Gastrocnemius medialis (tissue), 4 donors: ENCODE measurements around the gene ADGRD1. TPM values are rescaled to one million over a fixed set of nuclear protein-coding genes. Genes with fewer than 3 reads are reported as not detected.

Experiments used
- ATAC-seq, 2 donors: fragments of 150-250 bp; one replicate each; pipeline ENCODE4 v1.9.1; 2016
- DNase-seq, 2 donors: peaks; one replicate each; pipeline ENCODE4 v3.0.0-alpha.2; 2019
- H3K27ac ChIP-seq, 4 donors: fragments of 200-600 bp; sonication (generic); 1 replicate in 1 of 4; 2 replicates in 3 of 4; pipeline ENCODE4 v1.5.1; 2016 to 2018; ENCODE audit warnings: mild to moderate bottlenecking in 2 of 4, moderate library complexity in 1 of 4
- H3K27me3 ChIP-seq, 3 donors: fragments of 200-600 bp; sonication (generic) in 2 of 3; 1 replicate in 1 of 3; 2 replicates in 2 of 3; pipeline versions ENCODE4 v1.5.1 to v1.6.0; 2016 to 2019; ENCODE audit warnings: mild to moderate bottlenecking in 1 of 3, moderate library complexity in 1 of 3
- H3K36me3 ChIP-seq, 2 donors: fragments of 200-600 bp; sonication (generic) in 1 of 2; one replicate each; pipeline ENCODE4 v1.5.1; 2017 to 2018
- H3K4me1 ChIP-seq, 2 donors: fragments of 200-600 bp; sonication (generic) in 1 of 2; one replicate each; pipeline ENCODE4 v1.5.1; 2016 to 2017; ENCODE audit warnings: mild to moderate bottlenecking in 2 of 2
- H3K4me3 ChIP-seq, 4 donors: fragments of 200-600 bp; sonication (generic) in 3 of 4; 1 replicate in 1 of 4; 2 replicates in 3 of 4; pipeline ENCODE4 v1.5.1; 2016 to 2019; ENCODE audit warnings: mild to moderate bottlenecking in 2 of 4
- H3K9me3 ChIP-seq, 3 donors: fragments of 200-600 bp; sonication (generic) in 2 of 3; 1 replicate in 1 of 3; 2 replicates in 2 of 3; pipeline ENCODE4 v1.5.1; 2016 to 2019
- POLR2A ChIP-seq, 2 donors: fragments of 450-650 bp; IDR thresholded peaks; one replicate each; pipeline ENCODE4 v1.6.1; 2017; ENCODE audit warnings: antibody characterized with exemption in 2 of 2, mild to moderate bottlenecking in 2 of 2, moderate library complexity in 2 of 2
- in situ Hi-C, 4 donors: fragments of 200-750 bp; cut with MboI; loops; one replicate each; pipeline versions ENCODE4 v1.15.0 to v1.8.0; 2017; ENCODE audit warnings: low sequenced_read_pairs in 4 of 4
- intact Hi-C: fragments of 100-400 bp; cut with DNase I; formaldehyde crosslinking; loops from one replicate; pipeline ENCODE4 v1.15.1; 2023; ENCODE audit warnings: low total_unique reads
- total RNA-seq, 4 donors: library from RNA; depleted of rRNA; stranded (reverse); fragments of >200 nt; gene quantifications; one replicate each; pipeline versions ENCODE4 v1.1.0 to v1.2.3, GENCODE V29; 2016
- TF ChIP-seq, protein P1 (sequence below), 5 experiments: fragments of 450-650 bp in 3 of 5; fragments of 200-600 bp in 2 of 5; sonication (generic) in 2 of 5; IDR thresholded peaks in 4 of 5; conservative IDR thresholded peaks in 1 of 5; 1 replicate in 4 of 5; 2 replicates in 1 of 5; pipeline ENCODE4 v1.5.1; 2016 to 2019; ENCODE audit warnings: antibody characterized with exemption in 5 of 5, mild to moderate bottlenecking in 3 of 5, moderate library complexity in 3 of 5

The ADGRD1 gene
- total RNA-seq, 4 donors from 2014 or later = 5.3 to 9.6 (median 8.2) TPM

DNA sequence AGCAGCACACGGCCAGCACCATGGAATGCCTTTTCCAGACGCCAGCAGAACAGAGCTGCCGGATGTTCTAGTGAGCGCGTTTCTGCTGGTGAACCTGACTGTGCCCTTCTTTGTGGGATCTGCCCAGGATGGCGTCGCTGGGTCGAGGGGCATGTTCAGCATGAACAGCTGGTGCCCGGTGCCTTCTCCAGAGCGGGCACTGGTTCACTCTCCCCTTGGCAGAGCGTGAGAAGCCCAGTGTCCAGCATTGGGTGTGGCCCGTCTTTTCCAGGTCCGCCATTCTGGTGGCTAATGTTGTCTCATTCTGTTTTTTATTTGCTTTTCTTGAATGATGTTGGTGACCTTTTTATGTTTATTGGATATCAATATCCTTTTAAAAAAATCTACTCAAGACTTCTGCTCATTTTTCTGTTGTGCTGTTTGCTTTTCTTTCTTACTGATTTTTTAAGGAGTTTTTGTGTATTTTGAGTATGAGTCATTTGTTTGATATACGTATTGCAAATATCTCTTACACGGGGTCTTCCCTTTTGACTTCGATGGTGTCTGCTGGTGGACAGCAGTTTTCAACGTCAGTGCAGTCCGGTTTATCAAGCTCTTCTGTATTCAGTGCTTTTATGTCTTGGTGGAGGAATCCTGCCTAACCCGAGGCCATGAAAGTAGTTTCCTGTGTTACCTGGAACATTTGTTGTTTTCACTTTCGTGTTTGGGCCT is 74.3 kb downstream of the ADGRD1 start:
- ATAC-seq (no peak), DNase-seq (no peak)
- no peak overlapping the region for H3K4me3 ChIP-seq
- no peaks in the 10 kb centered on the region for H3K36me3 ChIP-seq
- TF ChIP-seq, protein P1, sequence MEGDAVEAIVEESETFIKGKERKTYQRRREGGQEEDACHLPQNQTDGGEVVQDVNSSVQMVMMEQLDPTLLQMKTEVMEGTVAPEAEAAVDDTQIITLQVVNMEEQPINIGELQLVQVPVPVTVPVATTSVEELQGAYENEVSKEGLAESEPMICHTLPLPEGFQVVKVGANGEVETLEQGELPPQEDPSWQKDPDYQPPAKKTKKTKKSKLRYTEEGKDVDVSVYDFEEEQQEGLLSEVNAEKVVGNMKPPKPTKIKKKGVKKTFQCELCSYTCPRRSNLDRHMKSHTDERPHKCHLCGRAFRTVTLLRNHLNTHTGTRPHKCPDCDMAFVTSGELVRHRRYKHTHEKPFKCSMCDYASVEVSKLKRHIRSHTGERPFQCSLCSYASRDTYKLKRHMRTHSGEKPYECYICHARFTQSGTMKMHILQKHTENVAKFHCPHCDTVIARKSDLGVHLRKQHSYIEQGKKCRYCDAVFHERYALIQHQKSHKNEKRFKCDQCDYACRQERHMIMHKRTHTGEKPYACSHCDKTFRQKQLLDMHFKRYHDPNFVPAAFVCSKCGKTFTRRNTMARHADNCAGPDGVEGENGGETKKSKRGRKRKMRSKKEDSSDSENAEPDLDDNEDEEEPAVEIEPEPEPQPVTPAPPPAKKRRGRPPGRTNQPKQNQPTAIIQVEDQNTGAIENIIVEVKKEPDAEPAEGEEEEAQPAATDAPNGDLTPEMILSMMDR (IDR thresholded peaks at IDR 0.05 in 4 of 5, conservative IDR thresholded peaks at IDR 0.05 in 1 of 5) = no peak
- TF ChIP-seq POLR2A (IDR thresholded peaks at IDR 0.05) = no peak
- in situ Hi-C loops = no loop called here
- peaks cover 0 to 4% (median 0%) of the 10 kb centered on the region in 3 donors for H3K27me3 ChIP-seq
- no peaks in the 10 kb centered on the region for H3K4me1 ChIP-seq
- H3K27ac ChIP-seq = peak overlapping the region in 1 of 4 donors; percentile 55
- intact Hi-C loops = no loop called here
- no peaks in the 10 kb centered on the region for H3K9me3 ChIP-seq

DNA sequence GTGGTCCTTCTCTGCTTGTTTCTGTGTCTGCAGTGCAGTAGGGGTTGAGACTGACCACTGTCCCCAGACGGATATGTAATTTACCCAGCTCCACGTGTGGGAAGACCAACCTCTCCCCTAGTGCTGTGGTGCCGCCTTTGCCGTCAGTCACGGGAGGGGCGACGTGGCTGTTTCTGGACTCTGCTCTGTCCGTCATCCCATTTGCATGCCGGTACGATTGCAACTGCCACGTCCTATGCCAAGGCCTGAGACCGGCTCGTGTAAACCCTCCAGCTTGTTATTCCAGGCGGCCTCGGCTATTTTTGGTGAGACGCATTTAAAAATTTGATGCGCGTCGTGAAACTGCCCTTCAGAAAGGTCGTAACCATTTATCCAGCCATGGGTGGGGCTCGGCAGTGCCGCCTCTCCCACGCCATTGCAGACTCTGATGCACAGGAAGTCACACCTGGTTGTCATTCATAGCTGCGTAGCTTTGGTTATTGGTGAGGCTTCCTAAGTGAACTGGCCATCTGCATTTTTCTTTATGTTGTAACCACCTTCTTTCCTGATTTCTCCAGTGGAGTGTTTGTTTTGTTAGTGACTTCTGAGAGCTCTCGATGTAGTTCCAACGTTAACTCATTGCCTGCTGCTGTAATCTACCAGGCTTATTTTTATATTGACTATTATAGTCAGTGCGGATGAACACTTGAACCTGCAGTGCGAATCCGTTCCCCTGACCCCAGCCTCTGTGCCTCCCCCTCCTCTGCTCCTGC is 75.1 kb downstream of the ADGRD1 start:
- Histone ChIP-seq H3K4me1 (no peaks in the 10 kb centered on the region), H3K27ac (peak overlapping the region in 1 of 4 donors; percentile 55), H3K27me3 (peaks cover 0 to 4% (median 0%) of the 10 kb centered on the region in 3 donors), H3K9me3 (no peaks in the 10 kb centered on the region), H3K36me3 (no peaks in the 10 kb centered on the region), H3K4me3 (peak overlapping the region in 2 of 4 donors; percentile 9 to 21)
- TF ChIP-seq POLR2A (IDR thresholded peaks at IDR 0.05) = peak in 1 of 2 donors; percentile 13
- TF ChIP-seq, protein P1 (IDR thresholded peaks at IDR 0.05 in 4 of 5, conservative IDR thresholded peaks at IDR 0.05 in 1 of 5) = no peak
- ATAC-seq (peak in 1 of 2 donors; percentile 49), DNase-seq (peak in 1 of 2 donors; percentile 19)
- intact Hi-C loops = no loop called here
- in situ Hi-C loops = no loop called here

DNA sequence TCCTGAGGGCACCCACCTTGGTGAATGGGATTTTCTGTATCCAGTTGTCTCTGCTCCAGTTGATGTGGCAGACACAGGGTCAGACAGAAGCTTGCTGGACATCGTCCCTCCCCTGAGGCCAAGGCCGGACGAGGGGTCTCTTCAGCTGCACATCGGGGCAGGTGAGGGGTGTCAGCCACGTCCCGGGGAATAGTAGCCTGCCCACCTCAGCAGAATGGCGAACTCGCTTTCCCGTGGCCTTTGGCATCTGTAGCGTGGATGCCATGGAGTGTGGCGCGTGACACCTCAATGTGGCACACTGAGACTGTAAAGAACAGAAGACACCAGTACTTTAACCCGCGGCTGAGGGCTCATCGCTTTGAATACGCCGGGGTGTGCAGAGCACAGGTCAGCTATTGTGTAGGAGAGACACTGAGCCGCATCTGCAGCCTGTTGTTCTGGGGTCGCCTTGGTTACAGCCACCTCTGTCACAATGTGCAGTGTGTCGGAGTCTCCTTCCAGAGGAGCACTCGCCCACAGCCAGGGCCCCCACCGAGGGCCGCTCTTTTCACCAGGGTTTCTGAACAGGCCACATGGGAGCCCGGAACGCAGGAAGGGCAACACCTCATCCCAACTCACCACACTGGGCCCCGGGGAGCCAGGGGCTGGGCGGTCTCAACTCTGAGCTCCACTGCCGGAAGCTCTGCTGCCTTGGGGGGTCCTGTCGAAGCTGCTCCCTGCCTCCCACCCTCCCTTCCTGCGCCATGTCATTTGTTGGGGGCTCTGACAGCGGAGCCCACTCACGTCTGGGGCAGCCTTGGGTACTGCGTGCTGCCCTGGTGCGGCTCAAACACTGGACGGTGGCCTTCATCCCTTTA is 77.0 kb downstream of the ADGRD1 start:
- ATAC-seq (no peak), DNase-seq (no peak)
- TF ChIP-seq, protein P1 (IDR thresholded peaks at IDR 0.05 in 4 of 5, conservative IDR thresholded peaks at IDR 0.05 in 1 of 5) = no peak
- no peak for TF ChIP-seq POLR2A (IDR thresholded peaks at IDR 0.05)
- intact Hi-C loops (no loop called here), in situ Hi-C loops (no loop called here)
- Histone ChIP-seq H3K36me3 (no peaks in the 10 kb centered on the region), H3K27ac (no peak overlapping the region), H3K4me3 (no peak overlapping the region), H3K4me1 (no peaks in the 10 kb centered on the region), H3K27me3 (peaks cover 0 to 4% (median 0%) of the 10 kb centered on the region in 3 donors), H3K9me3 (no peaks in the 10 kb centered on the region)

DNA sequence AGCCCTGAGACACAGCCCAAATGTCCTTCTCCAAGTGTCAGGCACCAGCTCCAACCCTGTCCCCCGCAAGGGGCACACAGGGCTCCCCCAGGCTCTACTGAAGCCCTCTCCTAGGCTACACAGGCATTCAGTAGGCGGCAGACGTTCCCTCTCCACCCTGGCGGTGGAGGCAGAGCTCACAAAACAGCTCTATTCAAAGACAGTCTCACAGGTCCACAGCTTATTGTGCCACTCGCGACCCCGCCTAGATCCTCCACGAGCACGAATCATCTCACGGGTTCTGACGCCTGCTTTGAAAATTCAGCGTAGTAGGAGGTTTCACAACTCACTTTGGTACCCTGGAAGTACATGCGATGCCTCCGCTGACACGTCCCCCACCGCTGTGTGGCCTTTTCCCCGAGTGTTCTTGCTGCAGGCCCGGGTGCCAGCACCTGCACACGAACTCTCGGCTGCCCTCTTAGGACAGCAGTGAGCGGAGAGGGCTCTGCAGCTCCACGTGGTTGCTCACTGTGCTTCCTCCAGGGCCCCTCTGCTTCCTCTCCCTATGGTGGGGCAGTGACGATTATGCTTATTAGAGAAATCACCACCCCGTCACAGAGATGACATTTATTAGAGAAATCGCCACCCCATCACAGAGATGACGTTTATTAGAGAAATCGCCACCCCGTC is 78.5 kb downstream of the ADGRD1 start:
- Histone ChIP-seq H3K4me3 (no peak overlapping the region), H3K4me1 (no peaks in the 10 kb centered on the region), H3K27me3 (peaks cover 0 to 4% (median 0%) of the 10 kb centered on the region in 3 donors), H3K36me3 (no peaks in the 10 kb centered on the region), H3K27ac (no peak overlapping the region), H3K9me3 (no peaks in the 10 kb centered on the region)
- no peak for TF ChIP-seq POLR2A (IDR thresholded peaks at IDR 0.05)
- TF ChIP-seq, protein P1 (IDR thresholded peaks at IDR 0.05 in 4 of 5, conservative IDR thresholded peaks at IDR 0.05 in 1 of 5) = no peak
- ATAC-seq (no peak), DNase-seq (no peak)
- intact Hi-C loops (no loop called here), in situ Hi-C loops (no loop called here)
